GM19455 (cell line): ENCODE results near the gene C11orf58.

Source experiments
- ATAC-seq: cut with Tn5 transposase; IDR thresholded peaks from one replicate; pipeline ENCODE4 v1.9.1; 2021; ENCODE audit not compliant: unreplicated experiment

The C11orf58 gene

GRCh38 chr11:16767957-16768356 lies 29.5 kb downstream of the C11orf58 start:
- no peak for ATAC-seq

DNA sequence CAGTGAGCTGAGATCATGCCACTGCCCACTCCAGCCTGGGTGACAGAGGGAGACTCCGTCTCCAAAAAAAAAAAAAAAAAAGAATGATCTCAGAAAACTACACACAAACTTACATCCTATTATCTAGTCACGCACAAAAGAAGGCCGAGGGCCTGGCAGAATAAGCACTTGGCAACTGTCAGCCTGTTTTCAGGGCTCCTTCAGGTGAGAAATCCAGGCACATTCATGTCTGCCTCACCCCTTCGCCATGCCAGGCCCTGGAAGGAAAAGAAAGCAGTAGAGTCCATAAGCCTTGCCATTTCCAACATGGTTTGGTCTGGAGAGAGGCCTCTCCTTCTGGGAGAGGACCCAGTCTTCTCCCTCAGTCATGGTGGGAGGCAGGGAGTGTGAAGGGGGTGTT lies 30.9 kb downstream of the C11orf58 start:
- ATAC-seq: no peak

DNA sequence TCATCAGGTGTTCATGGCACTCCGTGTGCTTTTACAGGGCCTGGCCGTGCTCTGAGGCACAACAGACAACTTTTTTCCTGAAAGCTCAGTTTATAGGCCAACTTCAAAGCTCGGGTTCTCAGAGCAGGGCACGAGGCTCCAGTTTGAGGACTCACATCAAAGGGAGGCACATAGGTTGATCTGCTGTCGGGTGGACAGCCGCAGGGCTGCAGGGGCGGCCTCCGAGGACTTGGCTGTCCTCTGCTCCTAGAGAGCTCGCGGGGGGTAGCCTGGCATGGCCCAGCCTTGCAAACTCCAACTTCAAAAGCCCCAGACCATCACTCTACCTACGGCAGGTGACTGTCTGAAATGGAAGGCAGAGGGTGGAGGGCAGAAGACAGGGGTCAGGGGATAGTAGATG lies 31.6 kb downstream of the C11orf58 start:
- no peak for ATAC-seq

DNA sequence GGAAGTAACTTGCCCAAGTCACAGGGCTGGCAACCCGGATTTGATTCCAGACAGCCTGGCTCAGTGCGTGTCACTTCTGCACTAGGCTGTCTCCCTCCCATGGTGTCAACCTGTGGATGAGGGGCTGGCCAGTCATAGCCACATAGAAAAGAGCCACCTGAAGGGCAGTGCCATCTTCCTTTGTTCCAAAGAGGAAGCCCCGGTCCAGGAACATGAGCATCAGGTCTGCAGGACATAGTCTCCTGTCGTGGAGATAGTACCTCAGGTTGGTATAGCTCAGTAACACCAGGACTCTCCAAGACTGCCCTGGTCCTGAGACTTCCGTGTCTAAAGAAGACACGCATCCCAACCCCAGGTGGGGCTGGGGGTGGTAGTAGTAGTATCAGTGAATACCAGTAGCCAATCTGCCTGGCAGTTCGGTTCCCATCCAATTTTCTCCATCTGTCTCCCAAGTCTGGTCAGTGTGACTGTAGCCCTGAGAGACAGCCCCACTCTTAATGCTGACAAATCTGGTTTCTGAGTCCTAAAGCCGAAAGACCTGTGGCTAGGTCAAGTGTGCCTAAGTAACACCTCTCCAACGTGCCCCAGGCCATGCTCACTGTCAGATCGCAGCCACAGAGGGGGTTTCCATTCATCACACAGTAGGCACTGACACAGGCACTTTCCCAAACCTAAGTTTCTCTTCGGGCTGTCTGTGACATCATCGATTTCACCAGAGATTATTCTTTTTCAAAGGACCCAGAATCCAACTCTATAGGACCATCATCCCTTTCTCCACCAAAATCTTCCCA lies 33.1 kb downstream of the C11orf58 start:
- ATAC-seq: no peak

- ATAC-seq: no peak
Observed at GRCh38 chr11:16772141-16772512, 33.7 kb downstream of the C11orf58 start.

DNA sequence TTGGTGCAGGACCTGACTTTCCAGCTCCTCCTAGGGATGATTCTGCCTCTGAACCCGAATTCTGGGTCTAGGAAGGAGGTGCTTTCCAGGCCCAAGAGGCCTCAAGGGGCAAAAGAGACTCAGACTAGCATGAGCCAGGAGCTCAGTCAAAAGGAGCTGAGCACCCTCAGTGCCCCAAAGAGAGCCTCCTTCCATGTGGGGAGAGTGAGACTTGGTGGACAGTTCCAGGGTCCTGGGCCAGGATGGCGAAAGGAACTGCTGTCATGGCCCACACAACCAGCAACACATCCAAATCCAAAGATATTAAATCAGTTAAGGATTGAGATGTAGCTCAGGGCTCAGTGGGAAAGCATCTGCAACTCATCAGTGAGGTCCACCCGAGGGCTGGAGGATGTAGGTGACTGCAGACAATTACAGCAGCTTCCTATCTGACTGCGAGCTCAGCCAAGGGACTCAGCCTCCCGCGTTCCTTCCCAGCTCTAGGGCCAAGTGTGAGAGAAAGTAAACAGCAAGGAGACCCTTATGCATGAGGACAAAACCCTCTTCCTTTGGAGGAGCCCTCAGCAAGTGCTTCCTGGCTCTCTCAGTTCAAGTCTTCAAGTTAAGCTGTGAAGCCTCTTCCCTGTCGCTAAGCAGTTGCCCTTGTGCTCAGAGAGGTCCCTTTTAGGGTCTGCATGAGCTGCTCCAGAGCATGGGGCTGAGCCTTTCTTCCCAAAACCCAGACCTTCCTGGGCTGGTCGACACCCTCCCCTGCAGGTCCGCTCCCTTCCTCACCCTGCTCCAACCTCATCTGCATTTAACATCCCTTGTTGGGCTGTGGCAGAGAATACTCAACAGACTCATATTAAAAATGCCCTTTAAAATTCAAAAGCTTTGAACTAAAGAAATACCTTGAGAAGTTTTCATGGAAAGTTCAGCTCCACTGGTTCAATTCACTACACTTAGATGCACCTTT lies 35.8 kb downstream of the C11orf58 start:
- no peak for ATAC-seq

GRCh38 chr11:16774936-16775613 lies 36.6 kb downstream of the C11orf58 start:
- ATAC-seq: no peak

DNA sequence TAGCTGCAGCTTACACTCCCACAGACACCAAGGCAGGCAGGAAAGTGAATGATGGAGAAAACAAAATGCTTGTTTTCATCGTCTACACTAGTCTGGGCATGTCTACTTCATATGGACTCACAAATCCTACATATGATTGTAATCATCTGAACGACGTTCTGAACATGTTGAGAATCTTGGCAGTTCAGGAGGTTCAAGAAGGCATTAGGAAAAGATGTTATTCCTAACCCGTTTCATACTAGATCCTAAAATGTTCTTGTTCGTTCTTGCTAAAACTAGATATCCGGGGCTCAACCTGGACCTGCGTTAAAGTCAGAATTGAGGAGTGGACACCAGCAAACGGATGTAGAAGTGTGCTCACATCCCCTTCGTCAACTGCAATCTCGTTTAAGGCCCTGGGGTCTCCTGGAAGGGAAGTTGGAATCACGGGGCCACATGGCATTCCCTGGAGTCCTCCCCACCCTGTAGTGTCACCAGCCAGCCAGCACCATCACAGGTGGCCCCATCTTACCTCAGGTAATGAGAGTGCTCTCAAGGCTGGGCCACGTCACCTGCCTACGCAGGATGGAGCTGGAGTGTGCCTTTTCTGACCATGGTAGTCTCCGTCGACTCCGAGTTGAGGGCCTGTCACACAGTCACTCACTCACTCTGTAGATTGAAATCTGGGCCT lies 37.3 kb downstream of the C11orf58 start:
- ATAC-seq: no peak

GRCh38 chr11:16776711-16777612 lies 38.5 kb downstream of the C11orf58 start:
- no peak for ATAC-seq

GRCh38 chr11:16777613-16777975 lies 39.1 kb downstream of the C11orf58 start:
- no peak for ATAC-seq

DNA sequence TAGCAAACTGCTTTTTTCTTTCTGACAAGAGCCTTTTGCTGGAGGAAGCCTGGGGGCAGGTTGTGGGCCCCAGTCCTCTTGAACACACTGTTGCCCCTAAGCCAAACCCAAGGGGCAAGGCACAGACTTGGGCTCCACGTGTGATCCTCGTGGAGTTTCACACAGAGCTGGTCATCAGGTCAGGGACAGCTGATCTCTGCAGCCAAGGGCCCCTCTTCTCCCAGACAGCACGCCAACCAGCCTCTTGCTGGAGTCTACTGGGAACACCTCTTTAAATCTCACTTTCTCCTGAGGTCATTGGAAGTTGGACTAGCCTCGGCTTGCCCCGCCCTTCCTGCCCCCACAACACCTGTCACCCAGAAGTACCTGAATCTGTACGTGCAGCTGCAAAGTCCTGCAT lies 39.8 kb downstream of the C11orf58 start:
- ATAC-seq: no peak

- ATAC-seq: no peak
Observed at GRCh38 chr11:16778876-16779275, 40.4 kb downstream of the C11orf58 start.

GRCh38 chr11:16779436-16779835 lies 41.0 kb downstream of the C11orf58 start:
- no peak for ATAC-seq

DNA sequence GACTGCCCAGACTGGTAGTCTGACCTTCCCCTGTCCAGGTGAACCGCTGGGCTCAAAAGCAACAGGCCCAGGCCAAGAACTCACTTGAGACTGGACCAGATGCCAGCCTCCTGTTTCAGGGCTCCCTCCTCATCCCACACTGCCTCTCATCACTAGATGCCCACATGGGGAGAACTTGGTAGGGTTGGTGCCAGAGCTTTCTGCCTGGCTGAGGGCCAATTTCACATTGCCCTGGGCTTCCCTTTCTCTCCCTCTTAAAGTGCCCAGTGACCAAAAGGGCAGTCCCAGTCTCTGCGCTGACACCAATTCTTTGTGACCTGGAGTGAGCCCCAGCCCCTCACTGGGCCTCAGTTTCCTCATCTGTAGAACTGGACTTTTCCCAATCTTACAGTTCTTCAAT lies 41.7 kb downstream of the C11orf58 start:
- no peak for ATAC-seq

- no peak for ATAC-seq
Observed at GRCh38 chr11:16780698-16781550, 42.5 kb downstream of the C11orf58 start.

GRCh38 chr11:16781936-16782919 lies 43.8 kb downstream of the C11orf58 start:
- no peak for ATAC-seq

DNA sequence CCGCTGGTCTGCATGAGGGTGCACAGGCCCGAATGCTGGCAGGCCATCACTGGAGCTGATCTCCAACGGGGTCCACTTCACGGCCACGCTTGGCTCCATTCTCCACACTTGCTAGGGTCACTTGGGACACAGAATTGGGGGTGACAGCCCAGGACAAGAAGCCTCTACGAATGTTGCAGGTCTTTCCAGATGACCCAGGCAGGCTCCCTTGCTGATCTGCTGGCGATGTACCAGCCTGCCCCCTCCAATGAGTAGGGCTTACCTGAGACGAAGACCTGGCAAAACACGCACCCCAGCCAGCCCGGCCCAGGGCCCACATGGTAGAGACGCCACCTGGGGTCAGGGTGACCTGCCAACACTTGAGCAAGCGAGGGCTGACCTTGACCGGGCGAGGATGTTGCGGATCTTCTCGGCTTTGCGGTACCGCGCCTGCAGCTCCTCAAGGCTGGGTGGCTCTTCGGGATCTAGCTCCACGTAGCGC lies 44.9 kb downstream of the C11orf58 start:
- no peak for ATAC-seq

DNA sequence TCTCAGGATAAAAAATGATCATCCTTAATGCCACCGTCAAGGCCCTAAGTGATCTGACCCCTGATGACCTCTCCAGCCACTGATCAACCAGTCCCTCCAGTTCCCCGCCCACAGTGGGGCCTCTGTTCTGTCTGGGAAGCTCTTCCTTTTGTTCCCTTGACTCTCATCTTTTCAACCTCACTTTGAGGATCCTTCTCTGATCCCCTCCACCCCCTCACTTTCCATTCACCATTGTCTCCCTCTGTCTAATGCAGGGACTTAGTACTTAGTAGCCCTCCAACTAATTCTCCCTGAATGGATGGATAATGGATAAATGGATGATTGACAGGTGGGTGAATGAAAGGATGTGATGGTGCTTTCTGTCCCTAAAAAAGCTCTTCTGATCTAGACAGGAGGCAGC lies 45.6 kb downstream of the C11orf58 start:
- ATAC-seq: no peak
